Activated T-cell treated with anti-CD3 and anti-CD28 coated beads, Interleukin-2, amount 50 U/mL, for 24 hours (primary cell): ENCODE results near the gene KLRG1.
A peak's percentile ranks its signal among the peaks of the same experiment; 100 is the strongest.

Experiments used
- DNase-seq: peaks from one replicate; pipeline ENCODE4 v3.0.0-alpha.2; 2020
- H3K27ac Mint-ChIP-seq: 2 replicates; pipeline ENCODE4 v1.8.0; 2020; ENCODE audit warnings: mild to moderate bottlenecking, mixed read lengths
- H3K27me3 Mint-ChIP-seq: 2 replicates; pipeline ENCODE4 v1.8.0; 2020; ENCODE audit warnings: mixed read lengths
- H3K36me3 Mint-ChIP-seq: 2 replicates; pipeline ENCODE4 v1.8.0; 2020; ENCODE audit warnings: low read depth, mixed read lengths
- H3K4me1 Mint-ChIP-seq: 2 replicates; pipeline ENCODE4 v1.8.0; 2020; ENCODE audit warnings: low read depth, mixed read lengths
- H3K4me3 Mint-ChIP-seq: 2 replicates; pipeline ENCODE4 v1.8.0; 2020; ENCODE audit warnings: mild to moderate bottlenecking, moderate library complexity, mixed read lengths
- H3K9me3 Mint-ChIP-seq: 2 replicates; pipeline ENCODE4 v1.8.0; 2020; ENCODE audit warnings: mixed read lengths

Gene KLRG1

GRCh38 chr12:8957561-8957960 lies 31.8 kb upstream of the KLRG1 start:
- no peak for DNase-seq
- H3K4me1 Mint-ChIP-seq: peaks cover 75% of the 10 kb centered on the region
- peaks cover 49% of the 10 kb centered on the region for H3K36me3 Mint-ChIP-seq
- no peaks in the 10 kb centered on the region for H3K27me3 Mint-ChIP-seq
- H3K27ac Mint-ChIP-seq: no peak overlapping the region
- peaks cover 9% of the 10 kb centered on the region for H3K9me3 Mint-ChIP-seq
- H3K4me3 Mint-ChIP-seq: no peak overlapping the region

GRCh38 chr12:8958066-8958465 lies 31.3 kb upstream of the KLRG1 start:
- Mint-ChIP-seq H3K4me3 (no peak overlapping the region), H3K36me3 (peaks cover 47% of the 10 kb centered on the region), H3K9me3 (peaks cover 5% of the 10 kb centered on the region), H3K27me3 (no peaks in the 10 kb centered on the region), H3K4me1 (peaks cover 70% of the 10 kb centered on the region), H3K27ac (no peak overlapping the region)
- no peak for DNase-seq

- H3K27me3 Mint-ChIP-seq: no peaks in the 10 kb centered on the region
- peaks cover 11% of the 10 kb centered on the region for H3K9me3 Mint-ChIP-seq
- DNase-seq: no peak
- no peak overlapping the region for H3K4me3 Mint-ChIP-seq
- peak overlapping the region; percentile 30 for H3K27ac Mint-ChIP-seq
- H3K36me3 Mint-ChIP-seq: peaks cover 42% of the 10 kb centered on the region
- peaks cover 58% of the 10 kb centered on the region for H3K4me1 Mint-ChIP-seq
Observed at GRCh38 chr12:8960176-8960575, 29.2 kb upstream of the KLRG1 start.

GRCh38 chr12:8968761-8969160 lies 20.6 kb upstream of the KLRG1 start:
- no peak overlapping the region for H3K4me3 Mint-ChIP-seq
- H3K9me3 Mint-ChIP-seq: peaks cover 29% of the 10 kb centered on the region
- H3K4me1 Mint-ChIP-seq: peaks cover 13% of the 10 kb centered on the region
- H3K27me3 Mint-ChIP-seq: no peaks in the 10 kb centered on the region
- H3K27ac Mint-ChIP-seq: no peak overlapping the region
- H3K36me3 Mint-ChIP-seq: peaks cover 27% of the 10 kb centered on the region
- DNase-seq: no peak

- H3K27me3 Mint-ChIP-seq: no peaks in the 10 kb centered on the region
- no peak overlapping the region for H3K4me3 Mint-ChIP-seq
Observed at GRCh38 chr12:8969861-8970411, 19.4 kb upstream of the KLRG1 start.

GRCh38 chr12:8970432-8970831 lies 18.9 kb upstream of the KLRG1 start:
- peaks cover 9% of the 10 kb centered on the region for H3K4me1 Mint-ChIP-seq
- no peak overlapping the region for H3K27ac Mint-ChIP-seq
- H3K36me3 Mint-ChIP-seq: peaks cover 26% of the 10 kb centered on the region
- H3K9me3 Mint-ChIP-seq: peaks cover 21% of the 10 kb centered on the region
- DNase-seq: no peak
- no peaks in the 10 kb centered on the region for H3K27me3 Mint-ChIP-seq
- no peak overlapping the region for H3K4me3 Mint-ChIP-seq

More at GRCh38 chr12:8969861-8970411, 19.4 kb upstream of the KLRG1 start:
- no peak for DNase-seq
- Mint-ChIP-seq H3K9me3 (peaks cover 21% of the 10 kb centered on the region), H3K27ac (no peak overlapping the region), H3K4me1 (peaks cover 8% of the 10 kb centered on the region), H3K36me3 (peaks cover 26% of the 10 kb centered on the region)

- Mint-ChIP-seq H3K4me1 (peaks cover 7% of the 10 kb centered on the region), H3K27me3 (no peaks in the 10 kb centered on the region), H3K9me3 (peaks cover 19% of the 10 kb centered on the region), H3K36me3 (peaks cover 16% of the 10 kb centered on the region), H3K27ac (no peak overlapping the region), H3K4me3 (no peak overlapping the region)
- DNase-seq: no peak
Observed at GRCh38 chr12:8980137-8980536, 9.2 kb upstream of the KLRG1 start.

- no peak overlapping the region for H3K27ac Mint-ChIP-seq
- no peak overlapping the region for H3K4me3 Mint-ChIP-seq
- H3K36me3 Mint-ChIP-seq: peaks cover 5% of the 10 kb centered on the region
- no peaks in the 10 kb centered on the region for H3K27me3 Mint-ChIP-seq
- peaks cover 46% of the 10 kb centered on the region for H3K4me1 Mint-ChIP-seq
- peaks cover 4% of the 10 kb centered on the region for H3K9me3 Mint-ChIP-seq
- no peak for DNase-seq
Observed at GRCh38 chr12:8985213-8985754, 4.1 kb upstream of the KLRG1 start.

GRCh38 chr12:8987163-8987562 lies 2.2 kb upstream of the KLRG1 start:
- H3K36me3 Mint-ChIP-seq: peaks cover 3% of the 10 kb centered on the region
- no peaks in the 10 kb centered on the region for H3K27me3 Mint-ChIP-seq
- H3K4me3 Mint-ChIP-seq: no peak overlapping the region
- H3K27ac Mint-ChIP-seq: no peak overlapping the region
- H3K9me3 Mint-ChIP-seq: no peaks in the 10 kb centered on the region
- no peak for DNase-seq
- peaks cover 54% of the 10 kb centered on the region for H3K4me1 Mint-ChIP-seq

- H3K4me3 Mint-ChIP-seq: no peak overlapping the region
Observed at GRCh38 chr12:8987685-8988084, 1.7 kb upstream of the KLRG1 start.

GRCh38 chr12:8991371-8992345 lies 2.3 kb downstream of the KLRG1 start:
- H3K36me3 Mint-ChIP-seq: no peaks in the 10 kb centered on the region
- no peak for DNase-seq
- no peaks in the 10 kb centered on the region for H3K9me3 Mint-ChIP-seq
- H3K27me3 Mint-ChIP-seq: no peaks in the 10 kb centered on the region
- peak overlapping the region; percentile 73 for H3K4me3 Mint-ChIP-seq
- H3K27ac Mint-ChIP-seq: peak overlapping the region; percentile 24
- peaks cover 77% of the 10 kb centered on the region for H3K4me1 Mint-ChIP-seq

More at GRCh38 chr12:8987685-8988084, 1.7 kb upstream of the KLRG1 start:
- H3K9me3 Mint-ChIP-seq: no peaks in the 10 kb centered on the region
- peaks cover 56% of the 10 kb centered on the region for H3K4me1 Mint-ChIP-seq
- peak overlapping the region; percentile 42 for H3K27ac Mint-ChIP-seq
- H3K36me3 Mint-ChIP-seq: peaks cover 3% of the 10 kb centered on the region
- no peak for DNase-seq
- H3K27me3 Mint-ChIP-seq: no peaks in the 10 kb centered on the region

GRCh38 chr12:8993827-8994226 lies 4.5 kb downstream of the KLRG1 start:
- H3K27me3 Mint-ChIP-seq: no peaks in the 10 kb centered on the region
- H3K9me3 Mint-ChIP-seq: no peaks in the 10 kb centered on the region
- DNase-seq: no peak
- peaks cover 72% of the 10 kb centered on the region for H3K4me1 Mint-ChIP-seq
- peaks cover 2% of the 10 kb centered on the region for H3K36me3 Mint-ChIP-seq
- peak overlapping the region; percentile 73 for H3K4me3 Mint-ChIP-seq
- H3K27ac Mint-ChIP-seq: peak overlapping the region; percentile 45

GRCh38 chr12:8995021-8995775 lies 5.9 kb downstream of the KLRG1 start:
- Mint-ChIP-seq H3K27me3 (no peaks in the 10 kb centered on the region), H3K4me3 (peak overlapping the region; percentile 73), H3K27ac (peak overlapping the region; percentile 87), H3K4me1 (peaks cover 71% of the 10 kb centered on the region), H3K9me3 (no peaks in the 10 kb centered on the region), H3K36me3 (peaks cover 7% of the 10 kb centered on the region)
- DNase-seq: no peak

- Mint-ChIP-seq H3K4me3 (peak overlapping the region; percentile 47), H3K27me3 (no peaks in the 10 kb centered on the region), H3K4me1 (peaks cover 77% of the 10 kb centered on the region), H3K36me3 (peaks cover 7% of the 10 kb centered on the region), H3K27ac (peak overlapping the region; percentile 87), H3K9me3 (no peaks in the 10 kb centered on the region)
- no peak for DNase-seq
Observed at GRCh38 chr12:8996682-8997405, 7.5 kb downstream of the KLRG1 start.
